A673 (cell line): ENCODE data around the gene DGKD. TPM values are rescaled to one million over a fixed set of nuclear protein-coding genes. Genes with fewer than 3 reads are reported as not detected.

Source experiments
- BruUV-seq: library from RNA; stranded (reverse); fragments of 400-500 nt; replicated peaks from 2 replicates; lab custom pipeline; 2021; lab: Mats Ljungman, UMichigan
- CTCF ChIA-PET: fragments of 300-600 bp; sonication (Branson Sonifier 250); formaldehyde crosslinking; loops from one replicate; lab custom pipeline; 2022; ENCODE audit warnings: antibody characterized with exemption; lab: Charles Lee
- POLR2A ChIA-PET: fragments of 300-600 bp; sonication (Branson Sonifier 250); formaldehyde crosslinking; loops from one replicate; lab custom pipeline; 2022; ENCODE audit warnings: antibody characterized with exemption; ENCODE audit not compliant: low non-redundant PET; lab: Charles Lee
- DNase-seq: peaks from one replicate; pipeline ENCODE4 v3.0.0-alpha.2; 2015; ENCODE audit warnings: low spot score
- H3K27ac ChIP-seq: fragments of 200-600 bp; sonication (generic); 2 replicates; pipeline ENCODE4 v1.5.1; 2016; ENCODE audit warnings: mixed run types, low read depth, mild to moderate bottlenecking, mixed read lengths, antibody characterized with exemption, low read length; ENCODE audit not compliant: poor library complexity, severe bottlenecking
- H3K27me3 ChIP-seq: fragments of 200-600 bp; sonication (generic); replicated peaks from 2 replicates; pipeline ENCODE4 v1.6.1; 2017; ENCODE audit warnings: mixed run types, low read depth, mild to moderate bottlenecking, mixed read lengths, antibody characterized with exemption, low read length; ENCODE audit not compliant: insufficient read depth, poor library complexity
- H3K36me3 ChIP-seq: fragments of 200-600 bp; sonication (generic); 2 replicates; pipeline ENCODE4 v1.6.1; 2016; ENCODE audit warnings: mixed run types, mild to moderate bottlenecking, mixed read lengths, antibody characterized with exemption, low read length; ENCODE audit not compliant: insufficient read depth, poor library complexity, severe bottlenecking
- H3K4me1 ChIP-seq: fragments of 200-600 bp; sonication (generic); 2 replicates; pipeline ENCODE4 v1.6.1; 2017; ENCODE audit warnings: mixed run types, mild to moderate bottlenecking, mixed read lengths, antibody characterized with exemption, low read length; ENCODE audit not compliant: insufficient read depth, poor library complexity, severe bottlenecking
- H3K4me3 ChIP-seq: fragments of 200-600 bp; sonication (generic); 2 replicates; pipeline ENCODE4 v1.5.1; 2016; ENCODE audit warnings: low read depth, mixed run types, mild to moderate bottlenecking, mixed read lengths, low read length; ENCODE audit not compliant: poor library complexity, severe bottlenecking
- H3K9me3 ChIP-seq: fragments of 200-600 bp; sonication (generic); 2 replicates; pipeline ENCODE4 v1.6.1; 2016; ENCODE audit warnings: mixed run types, low read depth, mild to moderate bottlenecking, mixed read lengths, antibody characterized with exemption, low read length; ENCODE audit not compliant: poor library complexity, severe bottlenecking
- CTCF ChIP-seq: fragments of 300-800, 200-600 bp; sonication (generic); conservative IDR thresholded peaks from 2 replicates; pipeline ENCODE4 v1.5.1; 2017; ENCODE audit warnings: low read depth, mild to moderate bottlenecking, antibody characterized with exemption, low read length, moderate library complexity, mixed read lengths
- EZH2 ChIP-seq: fragments of 200-600 bp; sonication (generic); IDR thresholded peaks from 2 replicates; pipeline ENCODE4 v1.6.1; 2017; ENCODE audit warnings: borderline replicate concordance, low read depth, mild to moderate bottlenecking, mixed read lengths, antibody characterized with exemption, low read length; ENCODE audit not compliant: poor library complexity, severe bottlenecking
- intact Hi-C: fragments of 100-400 bp; cut with micrococcal nuclease; formaldehyde crosslinking; loops from one replicate; pipeline ENCODE4 v1.10.0; 2022; ENCODE audit not compliant: unreplicated experiment
- total RNA-seq: library from RNA; stranded (reverse); gene quantifications from 2 replicates; pipeline ENCODE4 v1.2.3, GENCODE V29; 2021

DGKD gene
- total RNA-seq, 1 experiment from 2014 or later, result 128 TPM

GRCh38 chr2:233446606-233447305 is 92.5 kb downstream of the DGKD start:
- CTCF ChIA-PET, result no interaction called here
- TF ChIP-seq CTCF, result no peak
- TF ChIP-seq EZH2, result no peak
- Histone ChIP-seq H3K27ac (no peak overlapping the region), H3K4me3 (no peak overlapping the region), H3K9me3 (no peaks in the 10 kb centered on the region), H3K4me1 (peaks cover 7% of the 10 kb centered on the region), H3K36me3 (peaks cover 56% of the 10 kb centered on the region), H3K27me3 (no peaks in the 10 kb centered on the region)
- POLR2A ChIA-PET, result no interaction called here
- BruUV-seq, result no TSS peak
- DNase-seq, result no peak
- intact Hi-C loops, result loop anchor here (5.0 kb wide), 1 partner anchor 386 kb away; no protein-coding TSS in a partner anchor

- POLR2A ChIA-PET, result no interaction called here
- H3K4me1 ChIP-seq, result peaks cover 7% of the 10 kb centered on the region
- BruUV-seq, result no TSS peak
- H3K36me3 ChIP-seq, result peaks cover 58% of the 10 kb centered on the region
- H3K4me3 ChIP-seq, result no peak overlapping the region
- TF ChIP-seq EZH2, result no peak
- intact Hi-C loops, result loop anchor here (5.0 kb wide), 1 partner anchor 385 kb away; no protein-coding TSS in a partner anchor
- CTCF ChIA-PET, result interaction anchor here (1.8 kb wide), 1 partner anchor 385 kb away, joined by 8 read pairs; no protein-coding TSS in a partner anchor
- no peaks in the 10 kb centered on the region for H3K9me3 ChIP-seq
- no peaks in the 10 kb centered on the region for H3K27me3 ChIP-seq
- no peak for DNase-seq
- peak overlapping the region; percentile 4 for H3K27ac ChIP-seq
These were observed 93.4 kb downstream of the DGKD start for GRCh38 chr2:233447506-233448219.

- peak; percentile 52 for DNase-seq
- Histone ChIP-seq H3K4me1 (peaks cover 7% of the 10 kb centered on the region), H3K4me3 (no peak overlapping the region), H3K9me3 (no peaks in the 10 kb centered on the region), H3K27ac (peak overlapping the region; percentile 4), H3K36me3 (peaks cover 63% of the 10 kb centered on the region), H3K27me3 (no peaks in the 10 kb centered on the region)
- intact Hi-C loops, result loop anchor here (5.0 kb wide), 1 partner anchor 384 kb away; no protein-coding TSS in a partner anchor
- TF ChIP-seq EZH2 (no peak), CTCF (peak; percentile 46)
- ChIA-PET CTCF (interaction anchor here (1.8 kb wide), 1 partner anchor 385 kb away, joined by 8 read pairs; no protein-coding TSS in a partner anchor), POLR2A (no interaction called here)
- no TSS peak for BruUV-seq
These were observed 93.9 kb downstream of the DGKD start for GRCh38 chr2:233448220-233448559.
